ENCODE measurements around the gene CENPW.

Gene CENPW

DNA sequence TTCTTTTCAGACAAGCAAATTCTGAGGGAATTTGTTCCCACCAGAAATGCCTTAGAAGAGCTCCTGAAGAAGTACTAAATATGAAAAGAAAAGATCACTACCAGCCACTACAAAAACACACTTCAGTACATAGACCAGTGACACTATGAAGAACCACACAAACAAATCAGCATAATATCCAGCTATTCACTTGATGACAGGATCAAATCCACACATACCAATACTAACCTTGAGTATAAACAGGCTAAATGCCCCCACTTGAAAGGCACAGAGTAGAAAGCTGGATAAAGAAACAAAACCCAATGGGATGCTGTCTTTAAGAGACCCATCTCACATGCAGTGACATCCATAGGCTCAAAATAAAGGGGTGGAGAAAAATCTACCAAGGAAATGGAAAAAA lies 43.3 kb downstream of the CENPW start:
- TF ChIP-seq, protein P1, sequence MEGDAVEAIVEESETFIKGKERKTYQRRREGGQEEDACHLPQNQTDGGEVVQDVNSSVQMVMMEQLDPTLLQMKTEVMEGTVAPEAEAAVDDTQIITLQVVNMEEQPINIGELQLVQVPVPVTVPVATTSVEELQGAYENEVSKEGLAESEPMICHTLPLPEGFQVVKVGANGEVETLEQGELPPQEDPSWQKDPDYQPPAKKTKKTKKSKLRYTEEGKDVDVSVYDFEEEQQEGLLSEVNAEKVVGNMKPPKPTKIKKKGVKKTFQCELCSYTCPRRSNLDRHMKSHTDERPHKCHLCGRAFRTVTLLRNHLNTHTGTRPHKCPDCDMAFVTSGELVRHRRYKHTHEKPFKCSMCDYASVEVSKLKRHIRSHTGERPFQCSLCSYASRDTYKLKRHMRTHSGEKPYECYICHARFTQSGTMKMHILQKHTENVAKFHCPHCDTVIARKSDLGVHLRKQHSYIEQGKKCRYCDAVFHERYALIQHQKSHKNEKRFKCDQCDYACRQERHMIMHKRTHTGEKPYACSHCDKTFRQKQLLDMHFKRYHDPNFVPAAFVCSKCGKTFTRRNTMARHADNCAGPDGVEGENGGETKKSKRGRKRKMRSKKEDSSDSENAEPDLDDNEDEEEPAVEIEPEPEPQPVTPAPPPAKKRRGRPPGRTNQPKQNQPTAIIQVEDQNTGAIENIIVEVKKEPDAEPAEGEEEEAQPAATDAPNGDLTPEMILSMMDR (IDR thresholded peaks at IDR 0.05; ENCODE audit: low read depth, low read length), result no peak
- H3K4me3 ChIP-seq (ENCODE audit: low read depth, low read length), result no peak overlapping the region

DNA sequence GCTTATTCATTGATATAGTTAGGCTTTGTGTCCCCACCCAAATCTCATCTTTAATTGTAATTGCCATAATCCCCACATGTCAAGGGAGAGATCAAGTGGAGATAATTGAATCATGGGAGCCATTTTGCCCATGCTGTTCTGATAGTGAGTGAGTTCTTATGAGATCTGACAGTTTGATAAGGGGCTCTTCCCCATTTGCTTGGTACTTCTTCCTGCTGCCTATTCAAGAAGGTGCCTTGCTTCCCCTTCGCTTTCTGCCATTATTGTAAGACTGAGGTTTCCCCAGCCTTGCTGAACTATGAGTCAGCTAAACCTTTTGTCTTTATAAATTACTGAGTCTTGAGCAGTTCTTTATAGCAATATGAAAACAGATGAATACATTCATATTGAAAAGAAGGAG lies 45.6 kb downstream of the CENPW start:
- H3K4me3 ChIP-seq (ENCODE audit: low read depth, low read length), result no peak overlapping the region
- TF ChIP-seq, protein P1 (IDR thresholded peaks at IDR 0.05; ENCODE audit: low read depth, low read length), result no peak

DNA sequence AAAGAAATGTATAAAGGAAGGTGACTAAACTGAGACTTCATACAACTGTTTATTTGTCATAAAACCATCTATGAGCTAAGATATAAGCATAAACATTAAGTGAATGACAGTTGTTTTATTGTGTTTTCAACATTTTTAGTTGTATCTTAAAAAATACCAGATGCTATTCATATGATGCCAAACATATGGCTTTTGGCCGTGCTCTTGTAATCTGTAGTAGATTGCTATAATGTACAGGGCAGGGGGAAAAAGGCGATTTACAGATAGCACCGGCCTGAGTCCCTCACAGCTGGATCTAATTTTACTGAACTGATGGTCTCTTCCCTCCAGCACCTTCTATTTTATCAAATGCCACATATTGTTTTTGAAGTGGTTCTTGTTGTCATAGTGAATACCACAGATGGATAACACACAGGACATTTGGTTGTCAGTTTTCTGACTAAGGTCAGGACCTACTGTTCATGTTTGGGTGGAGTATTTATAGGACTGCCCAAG lies 48.2 kb downstream of the CENPW start:
- TF ChIP-seq, protein P1 (IDR thresholded peaks at IDR 0.05; ENCODE audit: low read depth, low read length), result no peak
- H3K4me3 ChIP-seq (ENCODE audit: low read depth, low read length), result no peak overlapping the region

DNA sequence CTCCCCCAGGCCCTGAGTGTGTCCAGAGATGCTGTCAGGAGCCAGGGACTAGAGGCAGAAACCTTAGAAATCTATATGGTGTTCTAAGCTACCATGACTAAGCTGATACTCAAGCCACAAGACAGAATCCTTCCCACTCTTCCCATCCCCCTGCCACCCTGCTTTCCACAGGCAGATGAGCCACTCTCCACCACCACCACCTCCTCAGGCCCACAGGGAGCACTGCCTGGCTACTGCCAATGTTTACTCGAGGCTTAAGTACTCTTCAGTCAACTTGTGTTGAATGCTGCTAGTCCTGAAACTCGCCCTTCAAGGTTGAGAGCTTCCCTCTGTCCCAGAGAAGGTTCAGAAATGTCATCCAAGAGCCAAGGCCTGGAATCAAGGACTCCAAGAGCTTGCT lies 56.2 kb downstream of the CENPW start:
- no peak overlapping the region for H3K4me3 ChIP-seq (ENCODE audit: low read depth, low read length)
- TF ChIP-seq, protein P1 (IDR thresholded peaks at IDR 0.05; ENCODE audit: low read depth, low read length), result no peak
